ENCODE results near the gene ZNF598.

- TF ChIP-seq CTCF (IDR thresholded peaks at IDR 0.05; ENCODE audit: low read depth, low read length, poor library complexity, severe bottlenecking) = no peak
- TF ChIP-seq EZH2phosphoT487 (IDR thresholded peaks at IDR 0.05; ENCODE audit: borderline replicate concordance, low read length) = no peak
Measured at GRCh38 chr16:2024032-2024420, 14.4 kb upstream of the ZNF598 start.
